GM12878 (cell line): ENCODE data around the gene BTBD6.

Source experiments
- EP300 ChIP-seq, 2 experiments: fragments of 150-350 bp in 1 of 2; IDR thresholded peaks; 2 replicates each; pipeline ENCODE4 v1.6.1; 2011 to 2012; ENCODE audit warnings: low read depth in 2 of 2, low read length in 2 of 2, borderline replicate concordance in 1 of 2, improper control_type of control experiment in 1 of 2, inconsistent platforms in 1 of 2; ENCODE audit not compliant: control insufficient read depth in 1 of 2
- EZH2 ChIP-seq: IDR thresholded peaks from 2 replicates; pipeline ENCODE4 v1.6.1; 2012; ENCODE audit warnings: low read depth, mild to moderate bottlenecking, control low read depth, inconsistent platforms, low read length, borderline replicate concordance; ENCODE audit not compliant: control insufficient read depth
- HDAC2 ChIP-seq: fragments of 200-600 bp; sonication (generic); IDR thresholded peaks from 2 replicates; pipeline ENCODE4 v1.6.1; 2017
- IRF4 ChIP-seq: IDR thresholded peaks from 2 replicates; pipeline ENCODE4 v1.6.1; 2011; ENCODE audit warnings: low read depth, low read length
- KDM1A ChIP-seq: fragments of 200-600 bp; sonication (generic); IDR thresholded peaks from 2 replicates; pipeline ENCODE4 v1.6.1; 2016; ENCODE audit warnings: borderline replicate concordance
- MTA2 ChIP-seq: fragments of 450-650 bp; IDR thresholded peaks from 2 replicates; pipeline ENCODE4 v1.6.1; 2016; ENCODE audit warnings: low read depth, mild to moderate bottlenecking, moderate library complexity
- PAX5 ChIP-seq: IDR thresholded peaks from 2 replicates; pipeline ENCODE4 v1.6.1; 2011; ENCODE audit warnings: low read depth, low read length, borderline replicate concordance
- RCOR1 ChIP-seq: conservative IDR thresholded peaks from 2 replicates; pipeline ENCODE4 v1.6.1; 2012; ENCODE audit warnings: low read depth, low read length, improper control_type of control experiment
- SP1 ChIP-seq: IDR thresholded peaks from one replicate; pipeline ENCODE4 v1.6.1; 2011; ENCODE audit warnings: low read depth, low read length
- TCF12 ChIP-seq: IDR thresholded peaks from 2 replicates; pipeline ENCODE4 v1.6.1; 2011; ENCODE audit warnings: low read depth, mild to moderate bottlenecking, low read length

DNA sequence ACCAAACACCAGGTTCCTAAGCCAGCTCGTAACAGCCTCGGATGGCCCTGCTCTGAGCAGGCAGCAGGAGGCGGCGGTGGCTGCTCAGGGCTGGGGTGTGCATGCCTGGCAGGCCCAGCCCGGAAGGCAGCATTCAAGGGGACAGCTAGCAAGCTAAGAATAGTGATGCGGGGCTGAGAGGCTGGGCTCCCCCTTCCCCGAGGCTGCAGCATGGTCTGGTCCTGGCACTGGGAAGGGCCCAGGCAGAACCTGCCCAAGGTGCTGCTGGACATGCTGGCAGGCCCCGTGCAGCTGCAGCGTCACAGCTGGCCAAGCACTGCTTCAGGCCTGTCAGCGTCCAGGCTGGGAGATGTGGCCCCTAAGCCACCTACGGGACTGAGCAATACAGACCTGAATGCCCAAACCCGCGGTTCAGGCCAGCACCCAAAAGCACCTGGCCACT, 40.9 kb upstream of the BTBD6 start:
- TF ChIP-seq SP1 (no peak), EZH2 (no peak), TCF12 (no peak), KDM1A (no peak), IRF4 (no peak), MTA2 (no peak), EP300 (IDR thresholded peaks at IDR 0.05; ENCODE audit: borderline replicate concordance in 1 of 2, control insufficient read depth in 1 of 2, low read depth in 2 of 2, low read length in 2 of 2) (no peak), RCOR1 (no peak), HDAC2 (no peak), PAX5 (no peak)
